Suprapubic skin (tissue), 4 donors: ENCODE data around the gene MKKS.

Source experiments
- POLR2A ChIP-seq, 2 donors: fragments of 450-650 bp; IDR thresholded peaks; one replicate each; pipeline ENCODE4 v1.6.1; 2017; ENCODE audit warnings: antibody characterized with exemption in 2 of 2, mild to moderate bottlenecking in 2 of 2, moderate library complexity in 2 of 2
- POLR2AphosphoS5 ChIP-seq, 3 donors: sonication (generic); formaldehyde crosslinking; IDR thresholded peaks; one replicate each; pipeline ENCODE4 v1.6.1; 2017; ENCODE audit warnings: antibody characterized with exemption in 3 of 3
- TF ChIP-seq, protein P1 (sequence below), 2 donors: fragments of 200-600 bp in 1 of 2; fragments of 450-650 bp in 1 of 2; sonication (generic) in 1 of 2; IDR thresholded peaks; one replicate each; pipeline ENCODE4 v1.5.1; 2016 to 2019; ENCODE audit warnings: antibody characterized with exemption in 2 of 2, mild to moderate bottlenecking in 1 of 2, moderate library complexity in 1 of 2

DNA sequence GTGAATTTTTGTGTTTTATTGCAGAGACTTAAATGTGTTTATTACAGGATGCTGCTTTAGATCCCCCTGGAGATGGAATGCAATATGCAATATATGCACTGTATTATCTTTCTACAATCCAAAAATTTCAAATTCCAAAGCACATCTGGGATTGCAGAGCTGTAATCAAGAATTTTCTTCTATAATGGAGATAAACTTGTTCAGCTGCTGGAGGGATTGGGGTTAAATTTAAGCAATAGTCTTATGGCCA lies 66.4 kb downstream of the MKKS start:
- TF ChIP-seq, protein P1, sequence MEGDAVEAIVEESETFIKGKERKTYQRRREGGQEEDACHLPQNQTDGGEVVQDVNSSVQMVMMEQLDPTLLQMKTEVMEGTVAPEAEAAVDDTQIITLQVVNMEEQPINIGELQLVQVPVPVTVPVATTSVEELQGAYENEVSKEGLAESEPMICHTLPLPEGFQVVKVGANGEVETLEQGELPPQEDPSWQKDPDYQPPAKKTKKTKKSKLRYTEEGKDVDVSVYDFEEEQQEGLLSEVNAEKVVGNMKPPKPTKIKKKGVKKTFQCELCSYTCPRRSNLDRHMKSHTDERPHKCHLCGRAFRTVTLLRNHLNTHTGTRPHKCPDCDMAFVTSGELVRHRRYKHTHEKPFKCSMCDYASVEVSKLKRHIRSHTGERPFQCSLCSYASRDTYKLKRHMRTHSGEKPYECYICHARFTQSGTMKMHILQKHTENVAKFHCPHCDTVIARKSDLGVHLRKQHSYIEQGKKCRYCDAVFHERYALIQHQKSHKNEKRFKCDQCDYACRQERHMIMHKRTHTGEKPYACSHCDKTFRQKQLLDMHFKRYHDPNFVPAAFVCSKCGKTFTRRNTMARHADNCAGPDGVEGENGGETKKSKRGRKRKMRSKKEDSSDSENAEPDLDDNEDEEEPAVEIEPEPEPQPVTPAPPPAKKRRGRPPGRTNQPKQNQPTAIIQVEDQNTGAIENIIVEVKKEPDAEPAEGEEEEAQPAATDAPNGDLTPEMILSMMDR (IDR thresholded peaks at IDR 0.05) = no peak
- TF ChIP-seq POLR2A (IDR thresholded peaks at IDR 0.05) (no peak), POLR2AphosphoS5 (IDR thresholded peaks at IDR 0.05) (no peak)
